Measurements from ENCODE around the gene ACSL3.

Gene ACSL3

GRCh38 chr2:222878877-222879603, 18.2 kb downstream of the ACSL3 start:
- Histone ChIP-seq H3K27me3 (replicated peaks in 2 of 5; ENCODE audit: control insufficient read depth in 4 of 5, insufficient read depth in 5 of 5, low read length in 4 of 5) (no peaks in the 10 kb centered on the region), H3K4me3 (ENCODE audit: control insufficient read depth in 1 of 7, extremely low read depth in 1 of 7, insufficient read depth in 4 of 7, low read depth in 2 of 7, low read length in 6 of 7) (no peak overlapping the region), H3K4me1 (ENCODE audit: control extremely low read depth in 1 of 4, control insufficient read depth in 4 of 4, insufficient read depth in 4 of 4, low read length in 3 of 4) (no peaks in the 10 kb centered on the region), H3K36me3 (ENCODE audit: control insufficient read depth in 4 of 4, insufficient read depth in 4 of 4, low read length in 3 of 4) (no peaks in the 10 kb centered on the region), H3K27ac (ENCODE audit: insufficient read depth in 1 of 2, low read depth in 1 of 2, low read length in 2 of 2, poor library complexity in 1 of 2, severe bottlenecking in 2 of 2) (no peak overlapping the region), H3K9me3 (ENCODE audit: control extremely low read depth in 1 of 5, control insufficient read depth in 4 of 5, insufficient read depth in 2 of 5, low read depth in 1 of 5, low read length in 4 of 5) (no peaks in the 10 kb centered on the region)
- no peak for DNase-seq
- WGBS (ENCODE audit: insufficient coverage): 100% methylated on average over 3 of the region's 10 CpGs
- ChIA-PET POLR2A (interaction anchor here (0.6 kb wide), 1 partner anchor 9 kb away, joined by 3 read pairs; no protein-coding TSS in a partner anchor), CTCF (interaction anchor here (1.9 to 2.5 kb wide), 2 partner anchors 16 to 170 kb away, joined by 6 read pairs; no protein-coding TSS in a partner anchor)

GRCh38 chr2:222879604-222879933, 18.7 kb downstream of the ACSL3 start:
- H3K27ac ChIP-seq (ENCODE audit: insufficient read depth in 1 of 2, low read depth in 1 of 2, low read length in 2 of 2, poor library complexity in 1 of 2, severe bottlenecking in 2 of 2): no peak overlapping the region
- CTCF ChIA-PET: interaction anchor here (0.7 to 2.5 kb wide), 3 partner anchors 17 to 170 kb away, joined by 4 to 6 read pairs (median 6); no protein-coding TSS in a partner anchor
- no peak overlapping the region for H3K4me3 ChIP-seq (ENCODE audit: control insufficient read depth in 1 of 7, extremely low read depth in 1 of 7, insufficient read depth in 4 of 7, low read depth in 2 of 7, low read length in 6 of 7)

GRCh38 chr2:222882484-222882928, 21.7 kb downstream of the ACSL3 start:
- DNase-seq: no peak
- 98% methylated on average over 4 of the region's 6 CpGs for WGBS (ENCODE audit: insufficient coverage)
- ChIA-PET POLR2A (no interaction called here), CTCF (no interaction called here)
- Histone ChIP-seq H3K9me3 (ENCODE audit: control extremely low read depth in 1 of 5, control insufficient read depth in 4 of 5, insufficient read depth in 2 of 5, low read depth in 1 of 5, low read length in 4 of 5) (no peaks in the 10 kb centered on the region), H3K4me1 (ENCODE audit: control extremely low read depth in 1 of 4, control insufficient read depth in 4 of 4, insufficient read depth in 4 of 4, low read length in 3 of 4) (no peaks in the 10 kb centered on the region), H3K36me3 (ENCODE audit: control insufficient read depth in 4 of 4, insufficient read depth in 4 of 4, low read length in 3 of 4) (no peaks in the 10 kb centered on the region), H3K27me3 (replicated peaks in 2 of 5; ENCODE audit: control insufficient read depth in 4 of 5, insufficient read depth in 5 of 5, low read length in 4 of 5) (no peaks in the 10 kb centered on the region), H3K4me3 (ENCODE audit: control insufficient read depth in 1 of 7, extremely low read depth in 1 of 7, insufficient read depth in 4 of 7, low read depth in 2 of 7, low read length in 6 of 7) (no peak overlapping the region), H3K27ac (ENCODE audit: insufficient read depth in 1 of 2, low read depth in 1 of 2, low read length in 2 of 2, poor library complexity in 1 of 2, severe bottlenecking in 2 of 2) (no peak overlapping the region)

More at GRCh38 chr2:222879604-222879933, 18.7 kb downstream of the ACSL3 start:
- POLR2A ChIA-PET: interaction anchor here (0.6 kb wide), 1 partner anchor 10 kb away, joined by 3 read pairs; no protein-coding TSS in a partner anchor
- Histone ChIP-seq H3K27me3 (replicated peaks in 2 of 5; ENCODE audit: control insufficient read depth in 4 of 5, insufficient read depth in 5 of 5, low read length in 4 of 5) (no peaks in the 10 kb centered on the region), H3K9me3 (ENCODE audit: control extremely low read depth in 1 of 5, control insufficient read depth in 4 of 5, insufficient read depth in 2 of 5, low read depth in 1 of 5, low read length in 4 of 5) (no peaks in the 10 kb centered on the region), H3K4me1 (ENCODE audit: control extremely low read depth in 1 of 4, control insufficient read depth in 4 of 4, insufficient read depth in 4 of 4, low read length in 3 of 4) (no peaks in the 10 kb centered on the region), H3K36me3 (ENCODE audit: control insufficient read depth in 4 of 4, insufficient read depth in 4 of 4, low read length in 3 of 4) (no peaks in the 10 kb centered on the region)
- no peak for DNase-seq
- 100% methylated on average over 2 of the region's 3 CpGs for WGBS (ENCODE audit: insufficient coverage)

- peaks cover 0 to 3% (median 0%) of the 10 kb centered on the region in 4 experiments for H3K36me3 ChIP-seq (ENCODE audit: control insufficient read depth in 4 of 4, insufficient read depth in 4 of 4, low read length in 3 of 4)
- CTCF ChIA-PET: interaction anchor here (1.6 kb wide), 1 partner anchor 11 kb away, joined by 3 read pairs; no protein-coding TSS in a partner anchor
- H3K4me1 ChIP-seq (ENCODE audit: control extremely low read depth in 1 of 4, control insufficient read depth in 4 of 4, insufficient read depth in 4 of 4, low read length in 3 of 4): no peaks in the 10 kb centered on the region
- no peak overlapping the region for H3K27ac ChIP-seq (ENCODE audit: insufficient read depth in 1 of 2, low read depth in 1 of 2, low read length in 2 of 2, poor library complexity in 1 of 2, severe bottlenecking in 2 of 2)
- H3K9me3 ChIP-seq (ENCODE audit: control extremely low read depth in 1 of 5, control insufficient read depth in 4 of 5, insufficient read depth in 2 of 5, low read depth in 1 of 5, low read length in 4 of 5): no peaks in the 10 kb centered on the region
- POLR2A ChIA-PET: no interaction called here
- H3K4me3 ChIP-seq (ENCODE audit: control insufficient read depth in 1 of 7, extremely low read depth in 1 of 7, insufficient read depth in 4 of 7, low read depth in 2 of 7, low read length in 6 of 7): no peak overlapping the region
- no peaks in the 10 kb centered on the region for H3K27me3 ChIP-seq (replicated peaks in 2 of 5; ENCODE audit: control insufficient read depth in 4 of 5, insufficient read depth in 5 of 5, low read length in 4 of 5)
- no peak for DNase-seq
- WGBS (ENCODE audit: insufficient coverage): 94% methylated on average over 2 of the region's 3 CpGs
Measured at GRCh38 chr2:222883420-222883819, 22.6 kb downstream of the ACSL3 start.

- DNase-seq: no peak
- Histone ChIP-seq H3K9me3 (ENCODE audit: control extremely low read depth in 1 of 5, control insufficient read depth in 4 of 5, insufficient read depth in 2 of 5, low read depth in 1 of 5, low read length in 4 of 5) (no peaks in the 10 kb centered on the region), H3K27me3 (replicated peaks in 2 of 5; ENCODE audit: control insufficient read depth in 4 of 5, insufficient read depth in 5 of 5, low read length in 4 of 5) (no peaks in the 10 kb centered on the region), H3K36me3 (ENCODE audit: control insufficient read depth in 4 of 4, insufficient read depth in 4 of 4, low read length in 3 of 4) (peaks cover 0 to 3% (median 0%) of the 10 kb centered on the region in 4 experiments), H3K4me1 (ENCODE audit: control extremely low read depth in 1 of 4, control insufficient read depth in 4 of 4, insufficient read depth in 4 of 4, low read length in 3 of 4) (no peaks in the 10 kb centered on the region), H3K4me3 (ENCODE audit: control insufficient read depth in 1 of 7, extremely low read depth in 1 of 7, insufficient read depth in 4 of 7, low read depth in 2 of 7, low read length in 6 of 7) (no peak overlapping the region), H3K27ac (ENCODE audit: insufficient read depth in 1 of 2, low read depth in 1 of 2, low read length in 2 of 2, poor library complexity in 1 of 2, severe bottlenecking in 2 of 2) (no peak overlapping the region)
- WGBS (ENCODE audit: insufficient coverage): 88% methylated on average over 1 of the region's 2 CpGs
- POLR2A ChIA-PET: no interaction called here
- CTCF ChIA-PET: interaction anchor here (1.6 kb wide), 1 partner anchor 10 kb away, joined by 3 read pairs; no protein-coding TSS in a partner anchor
Measured at GRCh38 chr2:222884114-222884771, 23.4 kb downstream of the ACSL3 start.

GRCh38 chr2:222884805-222885424, 24.1 kb downstream of the ACSL3 start:
- no peak for DNase-seq
- 100% methylated on average over 2 of the region's 5 CpGs for WGBS (ENCODE audit: insufficient coverage)
- POLR2A ChIA-PET: no interaction called here
- Histone ChIP-seq H3K27me3 (replicated peaks in 2 of 5; ENCODE audit: control insufficient read depth in 4 of 5, insufficient read depth in 5 of 5, low read length in 4 of 5) (no peaks in the 10 kb centered on the region), H3K36me3 (ENCODE audit: control insufficient read depth in 4 of 4, insufficient read depth in 4 of 4, low read length in 3 of 4) (peaks cover 0 to 3% (median 0%) of the 10 kb centered on the region in 4 experiments), H3K4me1 (ENCODE audit: control extremely low read depth in 1 of 4, control insufficient read depth in 4 of 4, insufficient read depth in 4 of 4, low read length in 3 of 4) (no peaks in the 10 kb centered on the region), H3K27ac (ENCODE audit: insufficient read depth in 1 of 2, low read depth in 1 of 2, low read length in 2 of 2, poor library complexity in 1 of 2, severe bottlenecking in 2 of 2) (no peak overlapping the region), H3K4me3 (ENCODE audit: control insufficient read depth in 1 of 7, extremely low read depth in 1 of 7, insufficient read depth in 4 of 7, low read depth in 2 of 7, low read length in 6 of 7) (no peak overlapping the region), H3K9me3 (ENCODE audit: control extremely low read depth in 1 of 5, control insufficient read depth in 4 of 5, insufficient read depth in 2 of 5, low read depth in 1 of 5, low read length in 4 of 5) (no peaks in the 10 kb centered on the region)
- CTCF ChIA-PET: interaction anchor here (1.6 kb wide), 1 partner anchor 10 kb away, joined by 3 read pairs; no protein-coding TSS in a partner anchor

Measured in common myeloid progenitor, CD34-positive (primary cell).